ENCODE measurements around the gene INMT.

The INMT gene

GRCh38 chr7:30750683-30751650 lies 968 bp upstream of the INMT start:
- no peak overlapping the region for H3K4me3 ChIP-seq (ENCODE audit: low read length)
- no peaks in the 10 kb centered on the region for H3K9me3 ChIP-seq (replicated peaks; ENCODE audit: insufficient read depth, low read length)
- H3K4me1 ChIP-seq (ENCODE audit: low read length), result no peaks in the 10 kb centered on the region
- no peaks in the 10 kb centered on the region for H3K36me3 ChIP-seq (replicated peaks; ENCODE audit: insufficient read depth, low read length)
- no peaks in the 10 kb centered on the region for H3K9me2 ChIP-seq (replicated peaks; ENCODE audit: insufficient read depth, low read length)
- TF ChIP-seq EZH2phosphoT487 (IDR thresholded peaks at IDR 0.05; ENCODE audit: low read length) (no peak), CTCF (IDR thresholded peaks at IDR 0.05; ENCODE audit: low read length) (no peak), EZH2 (optimal IDR thresholded peaks at IDR 0.05; ENCODE audit: low read depth, low read length) (no peak)
- DNase-seq, result no peak
- H3K27ac ChIP-seq (ENCODE audit: low read length), result no peak overlapping the region
- no peak overlapping the region for H2AFZ ChIP-seq (ENCODE audit: low read length)
- H3K9ac ChIP-seq (ENCODE audit: low read length), result no peak overlapping the region
- H3K27me3 ChIP-seq (replicated peaks; ENCODE audit: insufficient read depth, low read length), result no peaks in the 10 kb centered on the region
- H3K4me2 ChIP-seq (ENCODE audit: low read depth, low read length), result no peak overlapping the region
- H3K79me2 ChIP-seq (ENCODE audit: low read length), result no peaks in the 10 kb centered on the region
- H4K20me1 ChIP-seq (ENCODE audit: insufficient read depth, low read length), result no peaks in the 10 kb centered on the region
- no peaks in the 10 kb centered on the region for H3F3A ChIP-seq (ENCODE audit: insufficient read depth, low read length)

- H2AFZ ChIP-seq (ENCODE audit: low read length), result no peak overlapping the region
- DNase-seq, result no peak
- no peak for TF ChIP-seq CTCF (IDR thresholded peaks at IDR 0.05; ENCODE audit: low read length)
- TF ChIP-seq EZH2 (optimal IDR thresholded peaks at IDR 0.05; ENCODE audit: low read depth, low read length), result no peak
- no peak for TF ChIP-seq EZH2phosphoT487 (IDR thresholded peaks at IDR 0.05; ENCODE audit: low read length)
These were observed 549 bp downstream of the INMT start for GRCh38 chr7:30752484-30752883.

GRCh38 chr7:30752979-30753378 lies 1.0 kb downstream of the INMT start:
- Histone ChIP-seq H3K27ac (ENCODE audit: low read length) (no peak overlapping the region), H3K9me2 (replicated peaks; ENCODE audit: insufficient read depth, low read length) (no peaks in the 10 kb centered on the region), H3F3A (ENCODE audit: insufficient read depth, low read length) (no peaks in the 10 kb centered on the region), H3K4me3 (ENCODE audit: low read length) (no peak overlapping the region), H3K4me2 (ENCODE audit: low read depth, low read length) (no peak overlapping the region), H3K9ac (ENCODE audit: low read length) (no peak overlapping the region), H3K9me3 (replicated peaks; ENCODE audit: insufficient read depth, low read length) (no peaks in the 10 kb centered on the region), H3K4me1 (ENCODE audit: low read length) (no peaks in the 10 kb centered on the region), H3K36me3 (replicated peaks; ENCODE audit: insufficient read depth, low read length) (no peaks in the 10 kb centered on the region), H3K79me2 (ENCODE audit: low read length) (no peaks in the 10 kb centered on the region), H2AFZ (ENCODE audit: low read length) (no peak overlapping the region), H4K20me1 (ENCODE audit: insufficient read depth, low read length) (no peaks in the 10 kb centered on the region), H3K27me3 (replicated peaks; ENCODE audit: insufficient read depth, low read length) (no peaks in the 10 kb centered on the region)
- no peak for DNase-seq
- TF ChIP-seq EZH2phosphoT487 (IDR thresholded peaks at IDR 0.05; ENCODE audit: low read length), result no peak
- TF ChIP-seq CTCF (IDR thresholded peaks at IDR 0.05; ENCODE audit: low read length), result no peak
- TF ChIP-seq EZH2 (optimal IDR thresholded peaks at IDR 0.05; ENCODE audit: low read depth, low read length), result no peak

More at GRCh38 chr7:30752484-30752883, 549 bp downstream of the INMT start:
- Histone ChIP-seq H3K4me3 (ENCODE audit: low read length) (no peak overlapping the region), H3K36me3 (replicated peaks; ENCODE audit: insufficient read depth, low read length) (no peaks in the 10 kb centered on the region), H3K4me1 (ENCODE audit: low read length) (no peaks in the 10 kb centered on the region), H3K27ac (ENCODE audit: low read length) (no peak overlapping the region), H3K9ac (ENCODE audit: low read length) (no peak overlapping the region), H4K20me1 (ENCODE audit: insufficient read depth, low read length) (no peaks in the 10 kb centered on the region), H3K79me2 (ENCODE audit: low read length) (no peaks in the 10 kb centered on the region), H3F3A (ENCODE audit: insufficient read depth, low read length) (no peaks in the 10 kb centered on the region), H3K4me2 (ENCODE audit: low read depth, low read length) (no peak overlapping the region), H3K9me3 (replicated peaks; ENCODE audit: insufficient read depth, low read length) (no peaks in the 10 kb centered on the region), H3K9me2 (replicated peaks; ENCODE audit: insufficient read depth, low read length) (no peaks in the 10 kb centered on the region), H3K27me3 (replicated peaks; ENCODE audit: insufficient read depth, low read length) (no peaks in the 10 kb centered on the region)
